HEK293 (cell line): ENCODE measurements around the gene RPL36.

Experiments
- CTCF ChIA-PET: fragments of 350-600 bp; formaldehyde crosslinking; extraction: SDS; loops from one replicate; lab custom pipeline; 2021; ENCODE audit warnings: antibody characterized with exemption; lab: Yijun Ruan, JAX
- POLR2A ChIA-PET: fragments of 300-600 bp; formaldehyde crosslinking; extraction: SDS; loops from one replicate; lab custom pipeline; 2020; ENCODE audit warnings: antibody characterized with exemption, inconsistent platforms; lab: Yijun Ruan, JAX
- H3K27ac ChIP-seq: fragments of 200-500 bp; sonication (Bioruptor generic); 2 replicates; pipeline ENCODE4 v1.5.1; 2014; ENCODE audit warnings: low read depth, low read length, control low read depth, inconsistent platforms; ENCODE audit errors: extremely low read depth
- H3K36me3 ChIP-seq, 2 experiments: fragments of 200-500 bp in 1 of 2; sonication (Bioruptor generic) in 1 of 2; 1 replicate in 1 of 2; 2 replicates in 1 of 2; pipeline ENCODE4 v1.5.1; 2014 to 2017; ENCODE audit warnings: inconsistent platforms in 2 of 2, low read length in 2 of 2; ENCODE audit not compliant: control insufficient read depth in 2 of 2, insufficient read depth in 1 of 2
- H3K4me1 ChIP-seq: fragments of 200-500 bp; sonication (Bioruptor generic); 2 replicates; pipeline ENCODE4 v1.5.1; 2014; ENCODE audit warnings: mild to moderate bottlenecking, low read length, inconsistent platforms; ENCODE audit not compliant: control insufficient read depth, insufficient read depth
- H3K4me3 ChIP-seq: 2 replicates; pipeline ENCODE4 v1.5.1; 2011; ENCODE audit warnings: low read depth, mild to moderate bottlenecking, control low read depth, low read length, moderate library complexity
- H3K9me3 ChIP-seq: fragments of 200-500 bp; sonication (Bioruptor generic); 2 replicates; pipeline ENCODE4 v1.5.1; 2014; ENCODE audit warnings: low read depth, low read length, inconsistent platforms; ENCODE audit not compliant: control insufficient read depth, insufficient read depth
- EGR2 ChIP-seq: fragments of 450-650 bp; formaldehyde crosslinking; IDR thresholded peaks from 2 replicates; pipeline ENCODE4 v1.5.1; 2016; ENCODE audit warnings: low read depth, missing biosample characterization, missing genetic modification characterization
- GLI4 ChIP-seq: fragments of 450-650 bp; formaldehyde crosslinking; IDR thresholded peaks from 2 replicates; pipeline ENCODE4 v1.5.1; 2016; ENCODE audit warnings: missing biosample characterization, missing genetic modification characterization
- GLIS2 ChIP-seq: fragments of 450-650 bp; formaldehyde crosslinking; IDR thresholded peaks from 2 replicates; pipeline ENCODE4 v1.5.1; 2016; ENCODE audit warnings: missing biosample characterization, missing genetic modification characterization
- HOXA7 ChIP-seq: sonication (generic); formaldehyde crosslinking; IDR thresholded peaks from 2 replicates; pipeline ENCODE4 v1.8.1; 2022; ENCODE audit warnings: missing genetic modification reagents, borderline replicate concordance
- KLF16 ChIP-seq: fragments of 450-650 bp; formaldehyde crosslinking; IDR thresholded peaks from 2 replicates; pipeline ENCODE4 v1.5.1; 2017; ENCODE audit warnings: missing biosample characterization, missing genetic modification characterization
- KLF7 ChIP-seq: fragments of 450-650 bp; formaldehyde crosslinking; IDR thresholded peaks from 2 replicates; pipeline ENCODE4 v1.5.1; 2016; ENCODE audit warnings: missing biosample characterization, missing genetic modification characterization, borderline replicate concordance
- KLF8 ChIP-seq: fragments of 450-650 bp; formaldehyde crosslinking; IDR thresholded peaks from 2 replicates; pipeline ENCODE4 v1.5.1; 2016; ENCODE audit warnings: missing biosample characterization, missing genetic modification characterization
- OVOL3 ChIP-seq: fragments of 450-650 bp; formaldehyde crosslinking; IDR thresholded peaks from 2 replicates; pipeline ENCODE4 v1.5.1; 2016; ENCODE audit warnings: missing biosample characterization, missing genetic modification characterization
- PATZ1 ChIP-seq: fragments of 450-650 bp; formaldehyde crosslinking; IDR thresholded peaks from 2 replicates; pipeline ENCODE4 v1.5.1; 2016; ENCODE audit warnings: missing biosample characterization, missing genetic modification characterization
- PRDM1 ChIP-seq: fragments of 450-650 bp; formaldehyde crosslinking; IDR thresholded peaks from 2 replicates; pipeline ENCODE4; 2016; ENCODE audit warnings: missing biosample characterization, missing genetic modification characterization
- PRDM10 ChIP-seq: fragments of 450-650 bp; formaldehyde crosslinking; IDR thresholded peaks from 2 replicates; pipeline ENCODE4 v1.5.1; 2016; ENCODE audit warnings: missing biosample characterization, missing genetic modification characterization
- SP2 ChIP-seq: fragments of 450-650 bp; formaldehyde crosslinking; IDR thresholded peaks from 2 replicates; pipeline ENCODE4 v1.5.1; 2016; ENCODE audit warnings: missing biosample characterization, missing genetic modification characterization
- TCF7L2 ChIP-seq: IDR thresholded peaks from 2 replicates; pipeline ENCODE4 v1.6.1; 2011; ENCODE audit warnings: low read depth, mild to moderate bottlenecking, inconsistent platforms, low read length, moderate library complexity, borderline replicate concordance
- ZBTB26 ChIP-seq: fragments of 450-650 bp; formaldehyde crosslinking; optimal IDR thresholded peaks from 2 replicates; pipeline ENCODE3; 2016; ENCODE audit warnings: missing biosample characterization, mild to moderate bottlenecking, missing genetic modification characterization
- ZBTB48 ChIP-seq: fragments of 450-650 bp; formaldehyde crosslinking; IDR thresholded peaks from 2 replicates; pipeline ENCODE4 v1.5.1; 2016; ENCODE audit warnings: missing biosample characterization, missing genetic modification characterization
- ZBTB7A ChIP-seq: fragments of 450-650 bp; formaldehyde crosslinking; IDR thresholded peaks from 2 replicates; pipeline ENCODE4 v1.5.1; 2016; ENCODE audit warnings: low read depth, missing biosample characterization, missing genetic modification characterization
- ZFP3 ChIP-seq: fragments of 450-650 bp; formaldehyde crosslinking; IDR thresholded peaks from 2 replicates; pipeline ENCODE4 v1.5.1; 2016; ENCODE audit warnings: low read depth, missing biosample characterization, missing genetic modification characterization
- ZNF112 ChIP-seq: fragments of 450-650 bp; formaldehyde crosslinking; IDR thresholded peaks from 2 replicates; pipeline ENCODE4 v1.5.0; 2017; ENCODE audit warnings: missing biosample characterization, missing genetic modification characterization
- ZNF133 ChIP-seq: fragments of 450-650 bp; formaldehyde crosslinking; IDR thresholded peaks from 2 replicates; pipeline ENCODE4 v1.5.1; 2016; ENCODE audit warnings: missing biosample characterization, missing genetic modification characterization
- ZNF184 ChIP-seq: fragments of 450-650 bp; IDR thresholded peaks from 2 replicates; pipeline ENCODE4 v1.5.1; 2018; ENCODE audit warnings: missing biosample characterization, mild to moderate bottlenecking, missing genetic modification characterization
- ZNF266 ChIP-seq: fragments of 450-650 bp; formaldehyde crosslinking; IDR thresholded peaks from 2 replicates; pipeline ENCODE4 v1.5.1; 2016; ENCODE audit warnings: missing biosample characterization, missing genetic modification characterization, low read depth
- ZNF311 ChIP-seq: fragments of 450-650 bp; formaldehyde crosslinking; IDR thresholded peaks from 2 replicates; pipeline ENCODE4 v1.5.1; 2017; ENCODE audit warnings: missing biosample characterization, missing genetic modification characterization, borderline replicate concordance
- ZNF335 ChIP-seq: fragments of 450-650 bp; formaldehyde crosslinking; conservative IDR thresholded peaks from 2 replicates; pipeline ENCODE4 v1.5.1; 2016; ENCODE audit warnings: missing biosample characterization, missing genetic modification characterization
- ZNF341 ChIP-seq: fragments of 450-650 bp; formaldehyde crosslinking; IDR thresholded peaks from 2 replicates; pipeline ENCODE4; 2016; ENCODE audit warnings: low read depth, missing biosample characterization, missing genetic modification characterization
- ZNF391 ChIP-seq: fragments of 450-650 bp; formaldehyde crosslinking; IDR thresholded peaks from 2 replicates; pipeline ENCODE4 v1.5.1; 2016; ENCODE audit warnings: low read depth, missing biosample characterization, missing genetic modification characterization, borderline replicate concordance
- ZNF530 ChIP-seq: fragments of 450-650 bp; formaldehyde crosslinking; IDR thresholded peaks from 2 replicates; pipeline ENCODE4 v1.5.1; 2016; ENCODE audit warnings: low read depth, missing biosample characterization, missing genetic modification characterization
- ZNF544 ChIP-seq: fragments of 450-650 bp; formaldehyde crosslinking; IDR thresholded peaks from 2 replicates; pipeline ENCODE4 v1.5.0; 2017; ENCODE audit warnings: missing biosample characterization, missing genetic modification characterization
- ZNF571 ChIP-seq: fragments of 450-650 bp; formaldehyde crosslinking; IDR thresholded peaks from 2 replicates; pipeline ENCODE4 v1.5.0; 2017; ENCODE audit warnings: missing biosample characterization, missing genetic modification characterization
- ZNF624 ChIP-seq: fragments of 450-650 bp; formaldehyde crosslinking; IDR thresholded peaks from 2 replicates; pipeline ENCODE4 v1.5.1; 2017; ENCODE audit warnings: missing biosample characterization, missing genetic modification characterization
- ZNF629 ChIP-seq: fragments of 450-650 bp; formaldehyde crosslinking; IDR thresholded peaks from 2 replicates; pipeline ENCODE4 v1.5.1; 2017; ENCODE audit warnings: missing biosample characterization, missing genetic modification characterization
- ZNF660 ChIP-seq: fragments of 450-650 bp; IDR thresholded peaks from 2 replicates; pipeline ENCODE4 v1.5.1; 2018; ENCODE audit warnings: missing biosample characterization, mild to moderate bottlenecking, missing genetic modification characterization
- ZNF837 ChIP-seq: fragments of 450-650 bp; formaldehyde crosslinking; IDR thresholded peaks from 2 replicates; pipeline ENCODE4 v1.5.1; 2016; ENCODE audit warnings: missing biosample characterization, missing genetic modification characterization
- ZSCAN30 ChIP-seq: fragments of 450-650 bp; IDR thresholded peaks from 2 replicates; pipeline ENCODE4 v1.5.1; 2018; ENCODE audit warnings: missing biosample characterization, mild to moderate bottlenecking, missing genetic modification characterization, moderate library complexity

The RPL36 gene

GRCh38 chr19:5718579-5719273, 28.6 kb downstream of the RPL36 start:
- H3K27ac ChIP-seq: peak overlapping the region; percentile 80
- H3K4me3 ChIP-seq: peak overlapping the region; percentile 68
- POLR2A ChIA-PET: interaction anchor here (0.5 to 4.1 kb wide), 16 partner anchors 11 to 1519 kb away, joined by 3 to 62 read pairs (median 4); partner anchors contain the start of genes DUS3L, NDUFA11 and RPL36
- H3K4me1 ChIP-seq: peaks cover 12% of the 10 kb centered on the region; the same call in 1 of the 2 replicates
- CTCF ChIA-PET: interaction anchor here (0.9 to 1.6 kb wide), 5 partner anchors 13 to 71 kb away, joined by 3 to 7 read pairs (median 3); partner anchors contain the start of gene RPL36
- peaks cover 18 to 21% of the 10 kb centered on the region in 2 experiments; a peak in 2 of 3 replicates for H3K36me3 ChIP-seq
- no peaks in the 10 kb centered on the region for H3K9me3 ChIP-seq
- TF ChIP-seq PATZ1 (tag by site-specific recombination) (peak; percentile 97), EGR2 (tag by site-specific recombination) (no peak), HOXA7 (CRISPR knock-in tag) (no peak), ZNF184 (tag by site-specific recombination) (no peak; the same call in 1 of the 2 replicates), OVOL3 (no peak), ZNF266 (tag by site-specific recombination) (no peak), KLF16 (tag by site-specific recombination) (peak; percentile 75), ZNF660 (tag by site-specific recombination) (peak; percentile 89; the same call in 1 of the 2 replicates), ZNF571 (no peak), ZSCAN30 (tag by site-specific recombination) (peak; percentile 29; the same call in 1 of the 2 replicates), ZNF629 (tag by site-specific recombination) (peak; percentile 95), GLI4 (tag by site-specific recombination) (no peak), ZFP3 (tag by site-specific recombination) (no peak), KLF8 (peak; percentile 52), KLF7 (tag by site-specific recombination) (no peak), PRDM10 (tag by site-specific recombination) (0 out of 2 replicates have a peak, but pooled peaks have one; percentile 1), ZNF133 (no peak), ZNF335 (peak; percentile 57), ZNF391 (tag by site-specific recombination) (no peak), PRDM1 (peak; percentile 98), ZBTB7A (tag by site-specific recombination) (no peak), ZNF311 (no peak), ZNF341 (tag by site-specific recombination) (peak; percentile 56; the same call in 1 of the 2 replicates), TCF7L2 (no peak), ZNF624 (tag by site-specific recombination) (no peak), SP2 (tag by site-specific recombination) (0 out of 2 replicates have a peak, but pooled peaks have one; percentile 23), ZBTB48 (peak; percentile 36; the same call in 1 of the 2 replicates), ZNF112 (tag by site-specific recombination) (no peak), GLIS2 (tag by site-specific recombination) (no peak), ZNF530 (no peak), ZNF837 (tag by site-specific recombination) (no peak), ZBTB26 (tag by site-specific recombination) (no peak), ZNF544 (tag by site-specific recombination) (no peak)
